ENCODE measurements around the gene MYH10. TPM values are rescaled to one million over a fixed set of nuclear protein-coding genes. Genes with fewer than 3 reads are reported as not detected.

MYH10 gene
- total and polyA plus RNA-seq, 4 donors, result 9.1 to 79.1 (median 25.9) TPM

- TF ChIP-seq RAD21 (IDR thresholded peaks at IDR 0.05) (no peak), JUND (IDR thresholded peaks at IDR 0.05) (no peak)
These were observed 146.1 kb downstream of the MYH10 start (continued) for GRCh38 chr17:8484465-8484864.

- no peak for DNase-seq (ENCODE audit: low spot score)
- H3K36me3 ChIP-seq (ENCODE audit: control insufficient read depth in 4 of 4, insufficient read depth in 3 of 4, low read depth in 1 of 4, low read length in 3 of 4), result peaks cover 0 to 43% (median 25%) of the 10 kb centered on the region in 4 donors
- TF ChIP-seq GABPA (IDR thresholded peaks at IDR 0.05 in 1 of 2, conservative IDR thresholded peaks at IDR 0.05 in 1 of 2) (no peak), RXRA (IDR thresholded peaks at IDR 0.05) (no peak), TAF1 (conservative IDR thresholded peaks at IDR 0.05) (no peak), HNF4G (IDR thresholded peaks at IDR 0.05) (no peak), ZBTB33 (IDR thresholded peaks at IDR 0.05) (no peak), FOXA2 (IDR thresholded peaks at IDR 0.05) (no peak), FOXA1 (IDR thresholded peaks at IDR 0.05) (no peak), RAD21 (IDR thresholded peaks at IDR 0.05) (no peak), SP1 (IDR thresholded peaks at IDR 0.05) (no peak), NR2F2 (IDR thresholded peaks at IDR 0.05) (no peak)
- TF ChIP-seq, protein P1, sequence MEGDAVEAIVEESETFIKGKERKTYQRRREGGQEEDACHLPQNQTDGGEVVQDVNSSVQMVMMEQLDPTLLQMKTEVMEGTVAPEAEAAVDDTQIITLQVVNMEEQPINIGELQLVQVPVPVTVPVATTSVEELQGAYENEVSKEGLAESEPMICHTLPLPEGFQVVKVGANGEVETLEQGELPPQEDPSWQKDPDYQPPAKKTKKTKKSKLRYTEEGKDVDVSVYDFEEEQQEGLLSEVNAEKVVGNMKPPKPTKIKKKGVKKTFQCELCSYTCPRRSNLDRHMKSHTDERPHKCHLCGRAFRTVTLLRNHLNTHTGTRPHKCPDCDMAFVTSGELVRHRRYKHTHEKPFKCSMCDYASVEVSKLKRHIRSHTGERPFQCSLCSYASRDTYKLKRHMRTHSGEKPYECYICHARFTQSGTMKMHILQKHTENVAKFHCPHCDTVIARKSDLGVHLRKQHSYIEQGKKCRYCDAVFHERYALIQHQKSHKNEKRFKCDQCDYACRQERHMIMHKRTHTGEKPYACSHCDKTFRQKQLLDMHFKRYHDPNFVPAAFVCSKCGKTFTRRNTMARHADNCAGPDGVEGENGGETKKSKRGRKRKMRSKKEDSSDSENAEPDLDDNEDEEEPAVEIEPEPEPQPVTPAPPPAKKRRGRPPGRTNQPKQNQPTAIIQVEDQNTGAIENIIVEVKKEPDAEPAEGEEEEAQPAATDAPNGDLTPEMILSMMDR (IDR thresholded peaks at IDR 0.05; ENCODE audit: low read depth, low read length, missing input control), result no peak
- TF ChIP-seq, protein P2, sequence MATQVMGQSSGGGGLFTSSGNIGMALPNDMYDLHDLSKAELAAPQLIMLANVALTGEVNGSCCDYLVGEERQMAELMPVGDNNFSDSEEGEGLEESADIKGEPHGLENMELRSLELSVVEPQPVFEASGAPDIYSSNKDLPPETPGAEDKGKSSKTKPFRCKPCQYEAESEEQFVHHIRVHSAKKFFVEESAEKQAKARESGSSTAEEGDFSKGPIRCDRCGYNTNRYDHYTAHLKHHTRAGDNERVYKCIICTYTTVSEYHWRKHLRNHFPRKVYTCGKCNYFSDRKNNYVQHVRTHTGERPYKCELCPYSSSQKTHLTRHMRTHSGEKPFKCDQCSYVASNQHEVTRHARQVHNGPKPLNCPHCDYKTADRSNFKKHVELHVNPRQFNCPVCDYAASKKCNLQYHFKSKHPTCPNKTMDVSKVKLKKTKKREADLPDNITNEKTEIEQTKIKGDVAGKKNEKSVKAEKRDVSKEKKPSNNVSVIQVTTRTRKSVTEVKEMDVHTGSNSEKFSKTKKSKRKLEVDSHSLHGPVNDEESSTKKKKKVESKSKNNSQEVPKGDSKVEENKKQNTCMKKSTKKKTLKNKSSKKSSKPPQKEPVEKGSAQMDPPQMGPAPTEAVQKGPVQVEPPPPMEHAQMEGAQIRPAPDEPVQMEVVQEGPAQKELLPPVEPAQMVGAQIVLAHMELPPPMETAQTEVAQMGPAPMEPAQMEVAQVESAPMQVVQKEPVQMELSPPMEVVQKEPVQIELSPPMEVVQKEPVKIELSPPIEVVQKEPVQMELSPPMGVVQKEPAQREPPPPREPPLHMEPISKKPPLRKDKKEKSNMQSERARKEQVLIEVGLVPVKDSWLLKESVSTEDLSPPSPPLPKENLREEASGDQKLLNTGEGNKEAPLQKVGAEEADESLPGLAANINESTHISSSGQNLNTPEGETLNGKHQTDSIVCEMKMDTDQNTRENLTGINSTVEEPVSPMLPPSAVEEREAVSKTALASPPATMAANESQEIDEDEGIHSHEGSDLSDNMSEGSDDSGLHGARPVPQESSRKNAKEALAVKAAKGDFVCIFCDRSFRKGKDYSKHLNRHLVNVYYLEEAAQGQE (IDR thresholded peaks at IDR 0.05), result no peak
- TF ChIP-seq, protein P3, sequence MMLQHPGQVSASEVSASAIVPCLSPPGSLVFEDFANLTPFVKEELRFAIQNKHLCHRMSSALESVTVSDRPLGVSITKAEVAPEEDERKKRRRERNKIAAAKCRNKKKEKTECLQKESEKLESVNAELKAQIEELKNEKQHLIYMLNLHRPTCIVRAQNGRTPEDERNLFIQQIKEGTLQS (IDR thresholded peaks at IDR 0.05), result no peak
- 89% methylated on average over 5 of the region's 5 CpGs for WGBS
- H3K4me1 ChIP-seq (ENCODE audit: control insufficient read depth in 4 of 4, insufficient read depth in 4 of 4, low read length in 3 of 4), result peaks cover 2 to 14% (median 9%) of the 10 kb centered on the region in 4 donors
- H3K27me3 ChIP-seq (ENCODE audit: control insufficient read depth in 4 of 4, insufficient read depth in 4 of 4, low read length in 3 of 4), result no peaks in the 10 kb centered on the region
- no peak overlapping the region for H3K4me3 ChIP-seq (ENCODE audit: low read depth in 1 of 3, low read length in 3 of 3)
- H3K9ac ChIP-seq (ENCODE audit: low read depth in 1 of 2, low read length in 2 of 2), result no peak overlapping the region
- no peak overlapping the region for H3K27ac ChIP-seq (ENCODE audit: low read depth in 1 of 2, low read length in 2 of 2)
- no peaks in the 10 kb centered on the region for H3K9me3 ChIP-seq (ENCODE audit: control insufficient read depth in 4 of 4, low read length in 3 of 4)
These were observed 148.0 kb downstream of the MYH10 start for GRCh38 chr17:8482546-8482945.

DNA sequence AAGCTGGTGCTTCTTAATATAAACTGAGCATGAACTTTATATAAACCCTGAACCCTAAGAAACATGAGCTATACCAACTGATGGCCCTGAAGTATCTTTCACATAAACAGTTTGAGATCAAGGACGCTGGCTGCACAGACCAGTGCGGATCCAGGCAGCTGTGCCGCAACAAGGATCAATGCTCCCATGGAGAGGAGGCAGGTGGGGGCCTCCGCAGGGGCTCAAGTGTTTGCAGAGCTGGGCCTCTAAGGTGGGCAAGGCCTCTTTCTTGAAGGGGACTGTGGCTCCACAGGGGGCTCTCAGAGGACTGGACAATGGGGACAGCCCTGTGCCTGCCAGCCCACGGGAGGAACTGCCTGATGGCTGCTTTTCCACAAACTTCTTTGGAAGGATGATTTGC, 148.8 kb downstream of the MYH10 start:
- Histone ChIP-seq H3K9ac (ENCODE audit: low read depth in 1 of 2, low read length in 2 of 2) (no peak overlapping the region), H3K9me3 (ENCODE audit: control insufficient read depth in 4 of 4, low read length in 3 of 4) (no peaks in the 10 kb centered on the region), H3K27me3 (ENCODE audit: control insufficient read depth in 4 of 4, insufficient read depth in 4 of 4, low read length in 3 of 4) (no peaks in the 10 kb centered on the region), H3K4me3 (ENCODE audit: low read depth in 1 of 3, low read length in 3 of 3) (no peak overlapping the region), H3K36me3 (ENCODE audit: control insufficient read depth in 4 of 4, insufficient read depth in 3 of 4, low read depth in 1 of 4, low read length in 3 of 4) (peaks cover 0 to 41% (median 23%) of the 10 kb centered on the region in 4 donors), H3K27ac (ENCODE audit: low read depth in 1 of 2, low read length in 2 of 2) (no peak overlapping the region), H3K4me1 (ENCODE audit: control insufficient read depth in 4 of 4, insufficient read depth in 4 of 4, low read length in 3 of 4) (peaks cover 3 to 23% (median 16%) of the 10 kb centered on the region in 4 donors)
- DNase-seq (ENCODE audit: low spot score), result no peak
- WGBS, result 94% methylated on average over 5 of the region's 5 CpGs
- TF ChIP-seq SP1 (IDR thresholded peaks at IDR 0.05) (no peak), JUND (IDR thresholded peaks at IDR 0.05) (no peak), ZBTB33 (IDR thresholded peaks at IDR 0.05) (no peak), RXRA (IDR thresholded peaks at IDR 0.05) (no peak), TAF1 (conservative IDR thresholded peaks at IDR 0.05) (no peak), FOXA1 (IDR thresholded peaks at IDR 0.05) (no peak), GABPA (IDR thresholded peaks at IDR 0.05 in 1 of 2, conservative IDR thresholded peaks at IDR 0.05 in 1 of 2) (no peak), HNF4A (conservative IDR thresholded peaks at IDR 0.05) (no peak)
- TF ChIP-seq, protein P1 (IDR thresholded peaks at IDR 0.05; ENCODE audit: low read depth, low read length, missing input control), result no peak

Data from liver (tissue), 9 donors.